Natural killer cell treated with Interleukin-12 subunit alpha and Interleukin-12 subunit beta and Interleukin-15 and Interleukin-18, amount 100 ng/mL, for 72 hours (primary cell): Measurements from ENCODE around the gene GRIP1. TPM values are rescaled to one million over a fixed set of nuclear protein-coding genes. Genes with fewer than 3 reads are reported as not detected.

Experiments
- ATAC-seq, 2 donors: fragments of 150-1000 bp; cut with Tn5 transposase in 1 of 2; sonication (Bioruptor Pico), chemical (Tn5 transposase) in 1 of 2; 2 replicates each; pipeline ENCODE4 v1.10.0; 2021
- DNase-seq: peaks from one replicate; pipeline ENCODE4 v3.0.0; 2022; ENCODE audit warnings: low spot score
- H3K27ac Mint-ChIP-seq, 2 donors: 1 replicate in 1 of 2; 2 replicates in 1 of 2; pipeline ENCODE4 v1.8.0; 2022; ENCODE audit warnings: mixed read lengths in 2 of 2, mild to moderate bottlenecking in 1 of 2, moderate library complexity in 1 of 2
- H3K27me3 Mint-ChIP-seq, 2 donors: 1 replicate in 1 of 2; 2 replicates in 1 of 2; pipeline ENCODE4 v1.8.0; 2022; ENCODE audit warnings: mixed read lengths in 2 of 2
- H3K36me3 Mint-ChIP-seq: one replicate; pipeline ENCODE4 v1.8.0; 2022; ENCODE audit warnings: mixed read lengths
- H3K4me1 Mint-ChIP-seq, 2 donors: 1 replicate in 1 of 2; 2 replicates in 1 of 2; pipeline ENCODE4 v1.8.0; 2022; ENCODE audit warnings: low read depth in 2 of 2, mixed read lengths in 2 of 2, mild to moderate bottlenecking in 1 of 2
- H3K4me3 Mint-ChIP-seq: one replicate; pipeline ENCODE4 v1.8.0; 2022; ENCODE audit warnings: mixed read lengths
- H3K9me3 Mint-ChIP-seq: 2 replicates; pipeline ENCODE4 v1.8.0; 2022; ENCODE audit warnings: mixed read lengths
- total RNA-seq, 2 donors: library from RNA; stranded (reverse); gene quantifications; one replicate each; pipeline ENCODE4 v1.2.3, GENCODE V29; 2022

Gene GRIP1
- total RNA-seq, 2 donors from 2014 or later: 3.2 TPM; not detected in 1

DNA sequence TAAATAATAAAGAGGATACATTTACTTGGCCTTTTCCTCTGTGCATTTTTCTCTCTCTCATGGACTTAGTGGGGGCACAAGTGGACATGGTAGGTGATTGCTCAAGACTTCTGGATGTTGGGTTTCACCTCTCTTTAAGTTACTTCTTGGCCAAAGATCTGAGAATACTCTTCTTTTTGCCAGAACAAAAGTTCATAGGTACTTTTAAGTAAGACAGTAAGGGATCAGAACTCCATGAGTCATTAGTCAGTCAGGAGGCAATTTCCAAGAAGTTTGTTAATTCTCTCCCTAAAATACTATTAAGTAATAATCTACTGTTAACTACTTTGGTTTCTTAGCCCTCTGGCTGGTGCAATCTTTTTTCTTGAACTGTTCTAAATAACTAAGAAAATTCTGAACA is 84.2 kb downstream of the GRIP1 start:
- H3K27ac Mint-ChIP-seq: no peak overlapping the region
- H3K9me3 Mint-ChIP-seq: no peaks in the 10 kb centered on the region
- no peak for ATAC-seq
- H3K36me3 Mint-ChIP-seq: no peaks in the 10 kb centered on the region
- H3K4me1 Mint-ChIP-seq: no peaks in the 10 kb centered on the region
- no peak for DNase-seq
- H3K27me3 Mint-ChIP-seq: peaks cover 13 to 22% of the 10 kb centered on the region in 2 donors
- no peak overlapping the region for H3K4me3 Mint-ChIP-seq

DNA sequence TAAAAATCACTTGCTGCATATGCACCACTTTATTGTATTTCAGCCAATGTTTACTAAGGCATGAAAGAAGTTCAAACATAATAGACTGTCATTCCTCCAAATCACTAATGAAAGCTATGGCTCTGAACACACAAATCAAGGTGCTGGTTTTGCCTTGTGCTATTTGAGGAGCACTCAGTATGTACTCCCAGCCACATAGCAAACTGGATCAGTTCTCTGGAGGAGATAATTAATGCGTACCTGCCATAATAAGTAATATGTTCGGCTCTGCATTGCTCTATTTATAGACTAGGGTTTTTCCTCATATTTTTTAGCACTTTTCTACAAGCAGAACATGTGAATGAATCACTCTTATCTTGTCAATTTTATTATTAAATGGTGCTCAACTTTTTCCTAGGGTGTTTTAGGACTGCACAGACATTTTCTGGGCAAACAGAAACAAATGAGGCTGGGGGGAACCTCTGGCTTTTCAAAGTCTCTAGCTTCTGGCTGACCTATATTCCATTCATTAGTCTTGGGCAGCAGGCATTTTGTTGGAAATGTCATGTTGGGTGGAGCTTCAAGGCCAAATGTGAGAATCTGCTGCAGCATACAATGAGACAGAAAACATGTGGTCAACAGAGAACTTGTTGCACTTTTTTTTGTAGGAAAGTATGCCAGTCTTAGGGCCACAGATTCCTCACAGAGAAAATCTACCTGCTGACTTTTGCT is 88.4 kb downstream of the GRIP1 start:
- DNase-seq (no peak), ATAC-seq (no peak)
- Mint-ChIP-seq H3K27ac (no peak overlapping the region), H3K36me3 (no peaks in the 10 kb centered on the region), H3K4me1 (no peaks in the 10 kb centered on the region), H3K4me3 (no peak overlapping the region), H3K9me3 (no peaks in the 10 kb centered on the region), H3K27me3 (peaks cover 8 to 18% of the 10 kb centered on the region in 2 donors)

DNA sequence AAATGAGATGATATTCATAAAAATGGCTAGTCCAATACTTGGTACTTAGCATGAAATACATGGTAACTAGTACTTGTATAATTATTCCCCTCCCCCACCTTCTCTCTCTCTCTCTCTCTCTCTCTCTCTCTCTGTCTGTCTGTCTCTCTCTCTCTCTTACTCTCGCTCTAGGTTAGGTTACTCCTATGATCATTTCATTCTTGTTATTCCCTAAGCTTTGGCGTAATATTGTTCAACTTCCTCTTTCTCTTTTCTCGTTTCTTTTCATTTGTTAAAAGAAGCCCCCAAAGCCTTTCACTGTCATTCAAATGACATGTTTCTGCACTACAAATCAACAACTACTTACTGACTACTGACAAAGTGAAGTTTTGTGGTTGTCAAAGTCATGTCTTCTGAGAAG is 89.8 kb downstream of the GRIP1 start:
- Mint-ChIP-seq H3K27ac (no peak overlapping the region), H3K36me3 (no peaks in the 10 kb centered on the region), H3K27me3 (peaks cover 6 to 7% of the 10 kb centered on the region in 2 donors), H3K4me1 (no peaks in the 10 kb centered on the region), H3K4me3 (no peak overlapping the region), H3K9me3 (no peaks in the 10 kb centered on the region)
- ATAC-seq: no peak
- DNase-seq: no peak

DNA sequence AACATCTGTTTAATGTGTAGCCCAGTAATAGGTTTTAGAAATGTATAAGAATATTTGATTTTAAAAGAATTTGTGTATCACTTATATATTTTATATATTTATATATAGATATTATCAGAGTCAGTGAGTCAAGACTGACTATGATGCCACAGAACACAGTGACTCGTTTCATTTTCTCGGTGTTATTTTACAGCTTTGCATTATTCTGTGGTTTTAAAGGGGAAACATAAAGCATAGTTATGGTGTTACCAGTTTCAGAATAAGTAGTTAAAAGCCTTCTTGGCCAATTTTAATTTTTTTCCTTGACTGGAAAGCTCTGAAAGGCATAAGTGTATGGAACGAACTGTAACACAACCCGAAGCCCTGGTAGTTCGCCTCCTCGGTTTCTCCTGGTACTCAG is 91.0 kb downstream of the GRIP1 start:
- ATAC-seq (no peak), DNase-seq (no peak)
- peaks cover 6 to 7% of the 10 kb centered on the region in 2 donors for H3K27me3 Mint-ChIP-seq
- no peak overlapping the region for H3K4me3 Mint-ChIP-seq
- no peaks in the 10 kb centered on the region for H3K9me3 Mint-ChIP-seq
- H3K27ac Mint-ChIP-seq: no peak overlapping the region
- H3K36me3 Mint-ChIP-seq: no peaks in the 10 kb centered on the region
- H3K4me1 Mint-ChIP-seq: no peaks in the 10 kb centered on the region

DNA sequence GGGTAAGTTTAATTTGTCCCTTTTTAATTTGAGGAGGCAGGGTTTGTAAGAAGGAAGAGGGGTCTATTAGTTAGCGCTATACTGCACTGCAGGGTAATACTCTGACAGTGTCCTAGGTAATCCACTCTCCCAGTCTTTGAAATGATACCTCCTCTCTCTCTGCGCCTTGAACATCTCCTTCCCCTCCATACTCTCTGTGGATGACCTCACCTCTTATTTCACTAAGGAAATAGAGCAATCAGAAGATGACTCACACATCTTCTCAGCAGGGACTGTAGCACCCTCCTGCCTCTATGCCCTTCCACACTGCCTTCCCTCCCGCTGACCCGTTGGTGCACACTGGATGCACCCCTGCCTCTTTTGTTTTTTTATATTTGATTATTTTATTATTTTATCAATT is 94.2 kb downstream of the GRIP1 start:
- Mint-ChIP-seq H3K36me3 (no peaks in the 10 kb centered on the region), H3K27me3 (peaks cover 3 to 7% of the 10 kb centered on the region in 2 donors), H3K27ac (no peak overlapping the region), H3K4me3 (no peak overlapping the region), H3K4me1 (no peaks in the 10 kb centered on the region), H3K9me3 (no peaks in the 10 kb centered on the region)
- ATAC-seq: no peak
- DNase-seq: no peak

DNA sequence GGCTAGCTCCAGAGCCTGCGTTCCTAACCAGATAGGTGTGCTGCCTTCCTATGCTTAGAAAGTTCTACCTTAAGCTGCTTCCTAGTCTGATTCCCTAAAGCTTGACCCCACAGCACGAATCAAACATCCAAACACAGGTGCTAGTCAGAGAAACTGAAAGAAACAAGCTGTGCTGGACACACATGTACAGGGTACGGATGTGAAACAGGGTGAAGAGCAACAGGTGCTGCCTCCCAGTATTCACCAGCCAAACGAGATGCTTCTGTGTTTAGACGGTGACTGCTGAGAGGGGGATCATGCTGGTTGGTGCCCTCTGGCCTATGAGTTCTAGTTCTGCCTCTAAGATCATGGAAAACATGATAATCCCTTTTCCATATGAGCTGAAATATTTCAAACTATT is 105.3 kb downstream of the GRIP1 start:
- no peak for ATAC-seq
- DNase-seq: no peak

DNA sequence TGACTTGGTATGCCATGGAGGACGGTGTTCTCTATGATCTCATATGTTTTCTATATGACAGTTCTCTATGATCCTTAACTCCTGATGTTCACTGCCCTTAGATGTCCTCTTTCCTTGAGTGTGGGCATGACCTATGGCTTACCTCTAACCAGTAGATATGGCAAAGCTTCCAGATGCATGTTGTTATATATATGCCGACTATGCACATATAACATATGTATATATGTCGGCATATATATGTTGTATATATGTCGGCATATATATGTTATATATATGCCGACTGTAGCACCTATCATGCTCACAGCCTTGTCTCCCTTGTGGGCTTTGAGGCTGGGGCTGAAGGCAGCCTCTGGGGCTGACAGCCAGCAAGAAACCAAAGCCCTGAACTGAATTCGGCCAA is 106.0 kb downstream of the GRIP1 start:
- H3K27ac Mint-ChIP-seq: no peak overlapping the region
- H3K27me3 Mint-ChIP-seq: peaks cover 10 to 32% of the 10 kb centered on the region in 2 donors
- H3K4me3 Mint-ChIP-seq: no peak overlapping the region
- ATAC-seq (no peak), DNase-seq (no peak)
- H3K36me3 Mint-ChIP-seq: no peaks in the 10 kb centered on the region
- H3K9me3 Mint-ChIP-seq: peaks cover 3% of the 10 kb centered on the region
- no peaks in the 10 kb centered on the region for H3K4me1 Mint-ChIP-seq

More for the DNA sequence above, 105.3 kb downstream of the GRIP1 start:
- Mint-ChIP-seq H3K4me1 (no peaks in the 10 kb centered on the region), H3K9me3 (peaks cover 3% of the 10 kb centered on the region), H3K27me3 (peaks cover 8 to 26% of the 10 kb centered on the region in 2 donors), H3K4me3 (no peak overlapping the region), H3K27ac (no peak overlapping the region), H3K36me3 (no peaks in the 10 kb centered on the region)

DNA sequence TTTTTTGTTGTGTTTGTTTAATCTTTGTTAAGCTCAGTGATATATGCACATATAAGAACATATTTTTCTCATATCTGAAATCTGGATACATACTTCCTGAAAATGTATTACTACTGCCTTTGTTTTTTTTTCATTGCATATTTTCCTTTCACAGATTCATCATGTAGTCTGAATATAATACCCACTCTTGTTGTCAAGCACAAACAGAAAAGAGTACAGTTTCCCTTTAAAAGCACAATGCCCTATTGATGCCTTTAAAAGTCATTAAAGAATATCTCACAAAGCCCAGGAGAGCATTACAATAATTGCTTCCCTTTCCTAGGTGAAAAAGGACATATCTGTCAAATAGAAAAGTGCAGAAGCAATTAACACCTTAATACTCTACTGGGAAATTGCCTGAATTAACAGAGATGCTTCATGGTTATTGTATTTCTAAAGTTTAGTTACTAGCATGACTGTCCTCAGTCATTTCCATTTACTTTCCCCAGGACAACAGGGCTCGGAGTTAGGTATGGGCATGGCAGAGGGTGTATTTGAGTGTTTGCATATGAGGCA is 107.4 kb downstream of the GRIP1 start:
- Mint-ChIP-seq H3K4me1 (no peaks in the 10 kb centered on the region), H3K4me3 (no peak overlapping the region), H3K27ac (no peak overlapping the region), H3K27me3 (peaks cover 8 to 33% of the 10 kb centered on the region in 2 donors), H3K9me3 (no peaks in the 10 kb centered on the region), H3K36me3 (no peaks in the 10 kb centered on the region)
- DNase-seq: no peak
- ATAC-seq: no peak

DNA sequence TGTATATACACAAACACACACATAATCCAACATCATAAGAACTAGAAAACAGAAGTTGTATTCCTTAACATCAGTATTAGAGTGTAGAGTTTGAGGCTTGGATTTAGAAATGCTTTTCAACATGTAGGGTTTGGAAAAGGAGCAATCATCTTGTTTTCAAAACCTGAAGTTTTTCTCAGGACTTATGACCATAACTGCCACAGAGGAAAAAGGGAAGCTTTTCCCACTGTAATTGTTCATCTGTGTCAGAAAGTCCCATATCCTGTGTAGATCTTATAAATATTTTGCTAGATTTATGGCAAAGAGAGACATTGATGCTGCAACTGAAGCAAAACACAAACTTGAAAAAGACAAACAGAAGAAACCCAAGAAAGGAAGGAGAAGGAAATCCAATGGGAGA is 115.7 kb downstream of the GRIP1 start:
- Mint-ChIP-seq H3K27me3 (peaks cover 5 to 26% of the 10 kb centered on the region in 2 donors), H3K4me1 (no peaks in the 10 kb centered on the region), H3K36me3 (peaks cover 9% of the 10 kb centered on the region), H3K27ac (no peak overlapping the region), H3K4me3 (no peak overlapping the region), H3K9me3 (peaks cover 7% of the 10 kb centered on the region)
- ATAC-seq (no peak), DNase-seq (no peak)

DNA sequence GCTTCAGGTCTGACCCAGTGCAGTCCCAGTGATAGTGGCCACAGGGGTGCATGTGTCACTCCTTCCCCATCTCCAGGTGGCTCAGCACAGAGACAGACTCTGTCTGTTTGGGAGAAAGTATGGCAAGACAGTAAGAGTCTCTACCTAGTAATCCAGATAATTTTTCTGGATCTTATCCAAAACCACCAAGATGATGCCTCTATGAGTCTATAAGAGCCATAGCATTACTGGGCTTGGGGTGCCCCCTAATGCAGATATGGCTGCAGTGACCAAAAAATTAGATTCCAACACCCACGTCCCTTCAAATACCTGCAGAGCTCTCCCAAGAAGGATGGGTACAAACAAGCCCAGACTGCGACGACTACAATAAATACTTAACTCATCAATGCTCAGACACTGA is 123.8 kb downstream of the GRIP1 start:
- ATAC-seq: no peak
- H3K4me1 Mint-ChIP-seq: no peaks in the 10 kb centered on the region
- H3K36me3 Mint-ChIP-seq: no peaks in the 10 kb centered on the region
- no peak for DNase-seq
- no peaks in the 10 kb centered on the region for H3K9me3 Mint-ChIP-seq
- H3K4me3 Mint-ChIP-seq: no peak overlapping the region
- peaks cover 15 to 26% of the 10 kb centered on the region in 2 donors for H3K27me3 Mint-ChIP-seq
- no peak overlapping the region for H3K27ac Mint-ChIP-seq

DNA sequence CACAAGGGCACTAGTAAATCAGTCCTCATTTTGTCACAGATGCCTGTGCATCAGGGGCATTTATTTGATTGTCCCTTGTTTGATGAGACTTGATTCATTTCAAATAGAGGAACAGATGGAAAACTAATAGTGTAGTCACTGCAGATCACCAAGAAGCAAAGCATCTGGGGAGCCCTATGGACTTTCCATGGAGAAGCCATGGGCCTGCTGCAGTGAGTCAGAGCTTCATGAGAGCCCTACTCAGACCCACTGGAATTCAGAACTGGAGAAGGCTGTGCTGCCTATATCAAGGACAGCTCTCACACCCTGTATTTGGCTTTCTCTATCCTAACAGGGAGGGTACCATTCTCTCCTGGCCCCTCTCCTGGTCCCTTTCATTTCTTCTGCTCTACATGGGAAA is 126.2 kb downstream of the GRIP1 start:
- DNase-seq (no peak), ATAC-seq (no peak)
- Mint-ChIP-seq H3K27me3 (peaks cover 16 to 18% of the 10 kb centered on the region in 2 donors), H3K4me1 (no peaks in the 10 kb centered on the region), H3K36me3 (no peaks in the 10 kb centered on the region), H3K4me3 (no peak overlapping the region), H3K27ac (no peak overlapping the region), H3K9me3 (no peaks in the 10 kb centered on the region)

DNA sequence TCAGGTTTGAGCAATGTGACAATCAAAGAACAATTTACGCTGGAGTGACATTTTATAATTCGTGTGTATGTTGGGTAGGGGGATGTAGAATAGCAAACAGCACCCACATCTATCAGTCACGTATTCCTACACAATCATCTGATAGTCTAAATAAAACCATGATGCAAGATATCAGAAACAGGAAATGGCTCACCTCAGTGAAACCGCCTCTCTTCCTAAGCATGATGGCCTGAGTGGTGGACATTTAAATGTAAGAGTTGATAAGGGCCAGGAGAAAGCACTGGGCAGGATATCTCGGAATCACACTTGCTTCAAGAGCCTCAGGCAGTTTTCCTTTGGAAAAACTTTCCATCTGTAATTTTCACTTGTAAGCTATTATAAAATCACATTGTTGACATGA is 128.2 kb downstream of the GRIP1 start:
- Mint-ChIP-seq H3K9me3 (no peaks in the 10 kb centered on the region), H3K4me1 (no peaks in the 10 kb centered on the region), H3K4me3 (no peak overlapping the region), H3K27ac (no peak overlapping the region), H3K27me3 (peaks cover 9 to 11% of the 10 kb centered on the region in 2 donors), H3K36me3 (no peaks in the 10 kb centered on the region)
- ATAC-seq (no peak), DNase-seq (no peak)

DNA sequence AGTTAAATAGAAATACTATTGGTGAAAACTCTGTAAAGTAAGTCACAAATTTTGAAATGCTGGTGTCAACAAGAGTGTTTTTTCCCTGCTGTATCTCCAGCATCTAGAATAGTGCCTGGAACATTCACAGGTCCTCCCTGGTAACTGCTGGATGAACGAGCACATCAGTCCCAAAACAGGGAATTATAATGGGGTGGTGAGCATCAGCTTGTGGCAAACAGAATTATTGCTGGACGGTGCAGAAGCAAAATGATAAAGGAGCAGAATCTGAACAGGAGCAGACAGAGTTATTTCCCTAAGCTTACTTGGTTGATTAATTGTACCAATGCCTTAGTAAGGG is 129.9 kb downstream of the GRIP1 start:
- Mint-ChIP-seq H3K36me3 (no peaks in the 10 kb centered on the region), H3K4me1 (no peaks in the 10 kb centered on the region), H3K4me3 (no peak overlapping the region), H3K9me3 (no peaks in the 10 kb centered on the region), H3K27me3 (peaks cover 4 to 7% of the 10 kb centered on the region in 2 donors), H3K27ac (no peak overlapping the region)
- no peak for ATAC-seq
- no peak for DNase-seq

DNA sequence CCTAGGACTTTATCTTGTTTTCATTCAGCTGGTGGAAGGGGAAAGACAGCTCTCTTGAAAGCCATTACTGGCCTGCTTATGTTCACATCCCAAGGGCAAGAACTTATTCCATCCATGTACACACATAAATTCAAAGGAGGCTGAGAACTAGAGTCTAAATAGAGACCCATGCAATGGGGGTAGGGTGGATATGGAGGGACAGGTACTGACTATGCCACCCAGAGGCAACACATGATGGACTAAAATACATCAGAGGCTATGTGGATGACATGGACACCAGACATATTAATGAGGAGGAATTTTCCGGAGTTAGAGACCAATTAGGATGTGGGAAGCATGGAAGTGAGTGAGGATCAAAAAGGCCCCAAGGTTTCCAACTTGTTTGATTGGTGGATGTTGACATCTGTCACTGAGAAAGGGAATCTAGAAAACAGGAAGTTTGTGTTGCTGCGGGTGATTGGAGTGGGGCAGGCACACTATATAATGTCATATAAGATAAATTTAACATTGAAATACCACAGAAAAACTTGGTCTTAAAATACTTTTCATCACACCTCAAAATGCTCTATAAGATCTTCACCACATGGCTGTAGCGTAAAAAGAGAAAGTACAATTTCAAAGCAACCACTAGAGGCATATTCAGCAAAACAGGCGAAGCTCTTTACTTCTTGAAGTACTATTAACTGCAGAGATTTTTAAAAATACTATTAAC is 130.4 kb downstream of the GRIP1 start:
- H3K27me3 Mint-ChIP-seq: peaks cover 4 to 7% of the 10 kb centered on the region in 2 donors
- H3K36me3 Mint-ChIP-seq: no peaks in the 10 kb centered on the region
- H3K4me3 Mint-ChIP-seq: no peak overlapping the region
- no peaks in the 10 kb centered on the region for H3K4me1 Mint-ChIP-seq
- no peaks in the 10 kb centered on the region for H3K9me3 Mint-ChIP-seq
- DNase-seq (no peak), ATAC-seq (no peak)
- no peak overlapping the region for H3K27ac Mint-ChIP-seq
